Mucosa of stomach (tissue), 1 donor: ENCODE data around the gene ATL2.

Experiments
- H3K27me3 ChIP-seq: one replicate; pipeline ENCODE4 v1.7.0; 2013; ENCODE audit warnings: mild to moderate bottlenecking, low read length; ENCODE audit not compliant: control insufficient read depth, insufficient read depth
- H3K36me3 ChIP-seq: one replicate; pipeline ENCODE4 v1.7.0; 2013; ENCODE audit warnings: low read length; ENCODE audit not compliant: control insufficient read depth, insufficient read depth
- H3K4me1 ChIP-seq: one replicate; pipeline ENCODE4 v1.7.0; 2013; ENCODE audit warnings: mild to moderate bottlenecking, low read length; ENCODE audit not compliant: control insufficient read depth, insufficient read depth
- H3K4me3 ChIP-seq: one replicate; pipeline ENCODE4 v1.7.0; 2013; ENCODE audit warnings: low read length
- H3K9ac ChIP-seq: one replicate; pipeline ENCODE4 v1.7.0; 2013; ENCODE audit warnings: mild to moderate bottlenecking, low read length, moderate library complexity
- H3K9me3 ChIP-seq: one replicate; pipeline ENCODE4 v1.7.0; 2013; ENCODE audit warnings: mild to moderate bottlenecking, low read length, moderate library complexity; ENCODE audit not compliant: control insufficient read depth
- donor health status: Pancreatic carcinoma.

The ATL2 gene

GRCh38 chr2:38409156-38410102 lies 32.4 kb upstream of the ATL2 start:
- Histone ChIP-seq H3K9ac (no peak overlapping the region), H3K4me1 (peaks cover 11% of the 10 kb centered on the region), H3K9me3 (no peaks in the 10 kb centered on the region), H3K36me3 (no peaks in the 10 kb centered on the region), H3K4me3 (no peak overlapping the region), H3K27me3 (no peaks in the 10 kb centered on the region)

GRCh38 chr2:38407111-38407682 lies 30.1 kb upstream of the ATL2 start:
- Histone ChIP-seq H3K9me3 (no peaks in the 10 kb centered on the region), H3K27me3 (no peaks in the 10 kb centered on the region), H3K4me3 (no peak overlapping the region), H3K4me1 (peaks cover 11% of the 10 kb centered on the region), H3K36me3 (no peaks in the 10 kb centered on the region), H3K9ac (no peak overlapping the region)

GRCh38 chr2:38406597-38407110 lies 29.6 kb upstream of the ATL2 start:
- Histone ChIP-seq H3K9me3 (no peaks in the 10 kb centered on the region), H3K27me3 (no peaks in the 10 kb centered on the region), H3K4me1 (peaks cover 11% of the 10 kb centered on the region), H3K4me3 (no peak overlapping the region), H3K9ac (no peak overlapping the region), H3K36me3 (no peaks in the 10 kb centered on the region)

DNA sequence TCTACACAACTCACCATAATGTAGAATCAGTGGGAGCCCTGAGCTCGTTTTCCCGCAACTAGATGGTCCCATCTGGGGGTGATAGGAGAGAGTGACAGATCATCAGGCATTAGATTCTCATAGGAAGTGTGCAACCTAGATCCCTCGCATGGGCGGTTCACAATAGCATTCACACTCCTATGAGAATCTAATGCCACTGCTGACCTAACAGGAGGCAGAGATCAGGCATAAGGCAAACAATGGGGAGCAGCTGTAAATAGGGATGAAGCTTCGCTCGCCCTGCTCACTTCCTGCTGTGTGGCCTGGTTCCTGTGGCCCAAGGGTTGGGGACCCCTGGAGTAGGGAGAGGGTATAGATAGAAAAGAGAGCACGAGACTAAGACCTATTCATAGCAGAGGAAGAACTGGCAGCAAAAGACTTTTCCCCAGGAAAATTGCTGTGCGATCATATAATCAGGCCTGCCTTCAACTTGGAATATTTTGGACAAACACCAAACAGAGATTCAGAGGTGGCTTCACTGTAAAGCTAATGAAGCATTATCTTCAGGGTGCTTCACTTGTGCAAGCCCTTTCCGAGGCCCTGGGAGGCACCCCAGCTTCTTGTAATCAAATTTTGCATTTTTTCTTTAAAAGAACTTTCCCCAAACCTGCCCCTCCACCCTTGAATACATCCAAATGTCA lies 29.0 kb upstream of the ATL2 start:
- H3K9me3 ChIP-seq, result no peaks in the 10 kb centered on the region
- no peaks in the 10 kb centered on the region for H3K36me3 ChIP-seq
- no peak overlapping the region for H3K9ac ChIP-seq
- no peak overlapping the region for H3K4me3 ChIP-seq
- no peaks in the 10 kb centered on the region for H3K27me3 ChIP-seq
- H3K4me1 ChIP-seq, result peaks cover 11% of the 10 kb centered on the region

GRCh38 chr2:38400513-38400912 lies 23.4 kb upstream of the ATL2 start:
- H3K27me3 ChIP-seq, result no peaks in the 10 kb centered on the region
- no peaks in the 10 kb centered on the region for H3K9me3 ChIP-seq
- no peaks in the 10 kb centered on the region for H3K4me1 ChIP-seq
- no peak overlapping the region for H3K4me3 ChIP-seq
- no peaks in the 10 kb centered on the region for H3K36me3 ChIP-seq
- no peak overlapping the region for H3K9ac ChIP-seq

DNA sequence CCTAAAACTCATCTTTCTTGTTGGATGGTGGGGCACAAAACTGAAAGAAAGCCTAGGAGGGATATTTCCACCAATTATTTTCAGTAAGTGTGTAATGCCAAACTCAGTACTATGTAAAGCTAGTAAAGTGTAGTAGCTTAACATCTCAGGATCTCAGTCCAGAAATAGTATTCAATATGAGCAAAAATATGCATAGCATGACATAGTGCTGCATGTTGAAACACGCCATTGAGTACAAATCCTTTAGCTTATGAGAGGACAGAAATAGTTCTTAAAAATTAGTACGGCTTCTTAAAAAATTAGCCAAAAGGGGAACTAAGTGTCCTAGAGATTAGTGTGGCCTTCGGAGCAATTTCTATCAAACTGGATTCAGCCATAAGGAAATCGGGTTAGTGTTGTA lies 21.7 kb upstream of the ATL2 start:
- Histone ChIP-seq H3K27me3 (no peaks in the 10 kb centered on the region), H3K4me1 (no peaks in the 10 kb centered on the region), H3K9ac (no peak overlapping the region), H3K36me3 (no peaks in the 10 kb centered on the region), H3K9me3 (no peaks in the 10 kb centered on the region), H3K4me3 (no peak overlapping the region)

- Histone ChIP-seq H3K36me3 (no peaks in the 10 kb centered on the region), H3K9me3 (no peaks in the 10 kb centered on the region), H3K27me3 (no peaks in the 10 kb centered on the region), H3K4me1 (no peaks in the 10 kb centered on the region), H3K9ac (no peak overlapping the region), H3K4me3 (no peak overlapping the region)
These were observed 17.8 kb upstream of the ATL2 start for GRCh38 chr2:38394903-38395341.

GRCh38 chr2:38394041-38394440 lies 17.0 kb upstream of the ATL2 start:
- Histone ChIP-seq H3K36me3 (no peaks in the 10 kb centered on the region), H3K9ac (no peak overlapping the region), H3K27me3 (no peaks in the 10 kb centered on the region), H3K9me3 (no peaks in the 10 kb centered on the region), H3K4me1 (no peaks in the 10 kb centered on the region), H3K4me3 (no peak overlapping the region)

DNA sequence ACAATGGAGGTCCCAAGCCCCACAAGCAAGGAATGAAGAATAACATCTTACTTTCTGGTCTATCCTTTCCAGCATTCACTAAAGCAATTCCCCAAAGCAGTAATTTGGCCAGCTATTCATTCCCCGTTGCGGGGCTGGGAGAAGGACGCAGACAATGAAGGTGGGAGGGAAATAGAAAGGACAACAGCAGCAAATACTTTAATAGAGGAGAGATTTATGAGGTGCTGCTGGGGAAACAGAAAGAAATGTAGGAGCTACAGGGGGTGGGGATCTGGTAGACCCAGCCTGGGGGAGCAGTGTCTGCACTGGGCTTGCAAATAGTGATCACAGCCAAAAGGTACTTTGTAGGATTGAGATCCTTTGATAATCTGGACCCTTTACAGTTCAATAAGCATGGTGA lies 13.9 kb upstream of the ATL2 start:
- Histone ChIP-seq H3K9ac (no peak overlapping the region), H3K4me1 (no peaks in the 10 kb centered on the region), H3K36me3 (no peaks in the 10 kb centered on the region), H3K4me3 (no peak overlapping the region), H3K27me3 (no peaks in the 10 kb centered on the region), H3K9me3 (no peaks in the 10 kb centered on the region)

DNA sequence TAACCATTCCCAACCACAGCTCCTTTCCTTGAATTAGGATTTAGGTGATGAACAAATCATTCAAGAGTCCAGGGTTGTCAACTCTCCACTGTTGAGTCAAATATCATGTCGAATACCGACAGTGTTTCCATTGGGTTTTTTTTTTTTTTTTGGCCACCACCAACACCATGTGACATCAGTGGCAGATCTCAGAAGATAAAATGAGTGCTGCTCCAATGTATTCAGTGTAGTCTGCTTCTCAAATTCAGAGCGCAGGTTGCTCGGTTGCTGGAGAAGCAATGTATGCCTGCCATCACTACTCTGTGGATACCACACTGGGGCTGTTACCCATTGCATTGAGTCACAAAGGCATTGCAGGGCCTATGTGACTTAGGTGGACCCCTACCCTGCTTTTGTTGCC lies 10.8 kb upstream of the ATL2 start:
- Histone ChIP-seq H3K36me3 (no peaks in the 10 kb centered on the region), H3K27me3 (no peaks in the 10 kb centered on the region), H3K4me1 (peaks cover 4% of the 10 kb centered on the region), H3K9ac (no peak overlapping the region), H3K4me3 (no peak overlapping the region), H3K9me3 (no peaks in the 10 kb centered on the region)

DNA sequence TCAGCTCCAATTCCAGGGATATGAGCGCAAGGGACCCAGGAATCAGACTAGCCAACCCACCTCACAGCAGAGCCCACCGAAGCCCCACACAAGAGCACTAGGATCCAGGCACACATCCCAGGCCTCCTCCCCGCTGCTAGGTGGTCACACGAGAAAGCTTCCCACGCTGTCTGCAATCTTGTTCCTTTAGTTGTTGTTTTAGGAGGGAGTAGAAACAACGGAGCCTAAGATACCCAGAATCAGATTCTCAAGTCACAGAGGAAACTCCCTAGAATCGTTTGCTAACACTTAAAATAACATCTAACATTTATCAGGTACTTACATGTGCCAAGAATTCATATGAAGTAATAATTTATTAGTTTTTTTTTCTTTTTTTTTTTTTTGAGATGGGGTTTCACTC lies 9.7 kb upstream of the ATL2 start:
- Histone ChIP-seq H3K27me3 (no peaks in the 10 kb centered on the region), H3K9me3 (no peaks in the 10 kb centered on the region), H3K36me3 (no peaks in the 10 kb centered on the region), H3K4me1 (peaks cover 4% of the 10 kb centered on the region), H3K4me3 (no peak overlapping the region), H3K9ac (no peak overlapping the region)

- H3K9ac ChIP-seq, result no peak overlapping the region
- H3K4me1 ChIP-seq, result peaks cover 4% of the 10 kb centered on the region
- H3K4me3 ChIP-seq, result no peak overlapping the region
These were observed 9.3 kb upstream of the ATL2 start for GRCh38 chr2:38386377-38386776.

More at GRCh38 chr2:38386377-38386776, 9.3 kb upstream of the ATL2 start:
- H3K36me3 ChIP-seq, result no peaks in the 10 kb centered on the region
- H3K9me3 ChIP-seq, result no peaks in the 10 kb centered on the region
- no peaks in the 10 kb centered on the region for H3K27me3 ChIP-seq
